Left kidney (tissue), 2 donors: ENCODE measurements around the gene MAST2. TPM values are rescaled to one million over a fixed set of nuclear protein-coding genes. Genes with fewer than 3 reads are reported as not detected.

ENCODE experiments used
- DNase-seq: peaks from one replicate; pipeline ENCODE4 v3.0.0-alpha.2; 2013
- polyA plus RNA-seq: library from polyadenylated mRNA; unstranded; fragments of 120-200 nt; gene quantifications from one replicate; pipeline ENCODE4 v1.2.1, GENCODE V29; 2013; ENCODE audit not compliant: insufficient read length

Gene MAST2
- polyA plus RNA-seq, 1 donor, result 41.3 TPM

- no peak for DNase-seq
These were observed 175.8 kb downstream of the MAST2 start for GRCh38 chr1:45979074-45979777.

DNA sequence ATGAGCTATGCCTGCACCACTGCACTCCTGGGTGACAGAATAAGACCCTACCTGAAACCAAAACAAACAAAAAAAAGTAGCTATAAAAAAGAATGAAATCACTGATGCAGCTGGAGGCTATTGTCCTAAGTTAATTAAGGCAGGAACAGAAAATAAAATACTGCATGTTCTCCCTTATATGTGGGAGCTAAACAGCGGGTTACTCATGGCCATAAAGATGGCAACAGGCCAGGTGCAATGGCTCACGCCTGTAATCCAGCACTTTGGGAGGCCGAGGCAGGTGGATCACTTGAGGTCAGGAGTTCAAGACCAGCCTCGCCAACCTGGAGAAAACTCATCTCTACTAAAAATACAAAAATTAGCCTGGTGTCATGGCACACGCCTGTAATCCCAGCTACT is 176.4 kb downstream of the MAST2 start:
- DNase-seq, result no peak

GRCh38 chr1:45982359-45982758 is 178.9 kb downstream of the MAST2 start:
- DNase-seq, result no peak

DNA sequence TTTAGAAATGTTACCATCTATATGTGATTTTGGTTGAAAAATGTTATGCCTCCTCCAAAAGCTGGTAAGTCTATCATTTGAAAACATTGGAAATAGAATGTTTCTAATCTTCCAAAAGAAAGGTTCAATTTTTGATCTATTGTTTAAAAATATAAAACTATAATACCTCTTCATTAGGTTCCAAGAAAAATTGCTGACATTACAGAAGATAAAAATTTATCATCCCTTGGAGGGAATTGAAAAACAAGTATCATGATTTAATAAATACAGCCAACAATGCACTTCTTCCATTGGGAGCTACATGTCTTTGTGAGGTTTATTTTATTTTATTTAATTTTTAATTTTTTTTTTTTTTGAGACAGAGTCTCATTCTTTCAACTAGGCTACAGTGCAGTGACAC is 180.6 kb downstream of the MAST2 start:
- DNase-seq, result no peak

GRCh38 chr1:45987204-45987603 is 183.8 kb downstream of the MAST2 start:
- DNase-seq, result no peak

DNA sequence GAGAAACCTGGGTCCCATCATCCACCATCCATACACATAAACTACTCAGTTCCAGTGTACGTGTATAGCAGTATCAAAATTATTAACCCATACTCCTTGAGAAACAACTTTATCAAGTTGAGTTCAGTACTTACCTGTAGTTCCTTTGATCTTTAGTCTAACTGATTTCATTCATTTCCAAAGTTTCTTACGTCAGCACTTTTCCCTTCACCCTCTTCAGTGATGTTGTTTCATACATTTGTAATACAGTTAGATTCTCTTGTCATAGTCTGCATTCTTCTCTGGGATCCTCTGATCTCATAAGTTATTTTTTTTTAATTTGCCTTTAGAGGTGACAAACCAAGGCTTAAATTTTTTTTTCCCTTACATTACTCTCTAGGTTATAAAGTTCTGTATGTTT is 185.8 kb downstream of the MAST2 start:
- no peak for DNase-seq

DNA sequence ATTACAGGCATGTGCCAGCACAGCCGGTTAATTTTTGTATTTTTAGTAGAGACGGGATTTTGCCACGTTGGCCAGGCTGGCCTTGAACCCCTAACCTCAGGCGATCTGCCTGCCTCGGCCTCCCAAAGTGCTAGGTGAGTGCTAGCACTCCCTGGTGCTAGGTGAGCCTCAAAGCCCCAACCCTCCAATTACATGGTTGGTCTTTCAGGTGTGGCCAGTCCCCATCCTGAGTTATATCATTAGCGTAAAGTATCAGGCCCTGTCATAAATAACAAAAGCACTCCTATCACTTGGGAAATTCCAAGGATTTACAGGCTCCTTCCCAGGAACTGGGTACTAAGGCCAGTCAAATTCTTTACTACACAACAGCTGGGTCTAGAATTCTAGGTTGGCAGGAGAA is 191.0 kb downstream of the MAST2 start:
- no peak for DNase-seq

- DNase-seq, result no peak
These were observed 191.9 kb downstream of the MAST2 start for GRCh38 chr1:45995298-45995697.

DNA sequence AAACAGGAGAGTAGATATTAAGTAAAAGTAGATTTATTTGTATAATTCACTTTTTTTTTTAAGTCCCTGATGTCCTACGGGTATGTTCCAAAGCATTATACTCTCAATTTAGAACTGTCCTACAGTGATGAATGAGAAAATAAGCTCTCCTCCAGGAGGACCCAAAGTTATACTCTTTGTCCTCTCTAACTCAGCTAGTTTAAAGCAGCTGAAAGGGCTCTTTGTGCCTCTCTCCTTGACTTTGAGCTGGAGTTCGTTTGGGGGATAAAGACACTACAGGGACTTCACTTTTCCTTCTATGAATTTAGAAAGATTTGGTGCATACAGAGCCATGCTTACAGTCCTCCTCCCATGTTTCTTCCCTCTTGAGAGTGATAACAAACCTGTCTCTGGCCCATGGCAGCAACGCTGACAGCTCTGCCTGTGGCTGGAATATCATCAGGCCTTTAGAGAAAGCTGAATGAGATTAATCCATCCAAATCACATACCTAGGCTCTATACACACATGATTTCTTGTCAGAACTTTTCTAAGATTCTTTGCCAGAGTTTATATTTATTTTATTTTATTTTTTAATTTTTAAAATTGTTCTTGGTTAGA is 194.7 kb downstream of the MAST2 start:
- no peak for DNase-seq

- DNase-seq, result no peak
These were observed 196.1 kb downstream of the MAST2 start for GRCh38 chr1:45999507-45999906.

- no peak for DNase-seq
These were observed 197.8 kb downstream of the MAST2 start for GRCh38 chr1:46001081-46001785.

GRCh38 chr1:46002551-46003150 is 199.2 kb downstream of the MAST2 start:
- DNase-seq, result no peak

DNA sequence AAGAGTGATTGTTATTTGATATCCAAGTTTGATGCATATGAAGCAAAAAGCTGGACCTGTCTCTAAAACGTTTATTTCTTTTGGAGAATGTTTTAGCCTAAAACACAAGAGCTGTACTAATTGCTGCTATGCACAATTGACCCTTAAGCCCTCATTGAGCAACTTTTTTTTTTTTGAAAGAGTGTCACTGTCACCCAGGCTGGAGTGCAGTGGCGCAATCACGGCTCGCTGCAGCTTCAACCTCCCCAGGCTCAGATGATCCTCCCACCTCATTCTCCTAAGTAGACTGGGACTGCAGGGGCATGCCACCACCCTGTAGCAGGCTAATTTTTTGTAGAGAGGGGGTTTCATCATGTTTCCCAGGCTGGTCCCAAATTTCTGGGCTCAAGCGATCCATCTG is 199.9 kb downstream of the MAST2 start:
- DNase-seq, result no peak

GRCh38 chr1:46004492-46004891 is 201.1 kb downstream of the MAST2 start:
- DNase-seq, result no peak

DNA sequence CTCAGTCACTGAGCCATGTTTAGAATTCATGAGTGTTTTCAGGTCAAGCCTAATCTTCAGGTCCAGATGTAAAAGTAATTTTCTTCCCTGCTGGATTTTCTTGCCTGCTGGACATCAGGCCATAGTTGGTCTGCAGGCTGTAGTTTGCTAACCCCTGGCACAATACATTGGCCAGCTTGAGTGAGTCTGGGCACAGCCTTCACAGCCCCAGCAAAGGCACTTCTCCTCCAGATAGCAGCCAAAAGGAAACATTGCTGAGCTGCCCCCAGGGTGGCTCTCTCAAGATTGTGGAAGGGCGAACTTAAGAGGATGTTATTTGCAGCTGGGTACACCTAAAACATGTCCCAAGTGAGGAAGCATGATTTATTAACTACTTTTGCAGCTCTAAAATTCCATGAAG is 202.2 kb downstream of the MAST2 start:
- no peak for DNase-seq

DNA sequence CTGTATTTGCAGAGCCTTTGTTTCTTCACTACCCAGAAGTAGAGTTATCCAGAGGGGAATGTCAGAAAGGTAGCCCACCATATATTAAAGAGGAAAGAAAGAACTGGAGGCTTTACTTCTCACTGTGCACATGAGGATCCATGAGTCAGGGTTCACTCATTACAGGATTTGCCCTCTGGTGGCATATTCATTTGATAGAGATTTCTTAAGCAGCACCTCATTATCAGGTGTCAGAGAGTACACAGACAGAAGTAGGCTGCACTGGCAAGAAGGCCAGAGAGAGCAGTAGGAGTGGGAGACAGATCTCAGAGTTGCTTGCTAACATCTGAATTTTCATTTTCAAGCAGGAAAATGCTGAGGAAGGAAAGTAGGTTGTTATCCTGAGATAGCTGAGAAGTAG is 205.2 kb downstream of the MAST2 start:
- no peak for DNase-seq

- no peak for DNase-seq
These were observed 207.2 kb downstream of the MAST2 start for GRCh38 chr1:46010611-46011010.

- DNase-seq, result no peak
These were observed 207.8 kb downstream of the MAST2 start for GRCh38 chr1:46011121-46011695.

- no peak for DNase-seq
These were observed 208.8 kb downstream of the MAST2 start for GRCh38 chr1:46012236-46012635.

GRCh38 chr1:46013581-46013980 is 210.2 kb downstream of the MAST2 start:
- DNase-seq, result no peak

DNA sequence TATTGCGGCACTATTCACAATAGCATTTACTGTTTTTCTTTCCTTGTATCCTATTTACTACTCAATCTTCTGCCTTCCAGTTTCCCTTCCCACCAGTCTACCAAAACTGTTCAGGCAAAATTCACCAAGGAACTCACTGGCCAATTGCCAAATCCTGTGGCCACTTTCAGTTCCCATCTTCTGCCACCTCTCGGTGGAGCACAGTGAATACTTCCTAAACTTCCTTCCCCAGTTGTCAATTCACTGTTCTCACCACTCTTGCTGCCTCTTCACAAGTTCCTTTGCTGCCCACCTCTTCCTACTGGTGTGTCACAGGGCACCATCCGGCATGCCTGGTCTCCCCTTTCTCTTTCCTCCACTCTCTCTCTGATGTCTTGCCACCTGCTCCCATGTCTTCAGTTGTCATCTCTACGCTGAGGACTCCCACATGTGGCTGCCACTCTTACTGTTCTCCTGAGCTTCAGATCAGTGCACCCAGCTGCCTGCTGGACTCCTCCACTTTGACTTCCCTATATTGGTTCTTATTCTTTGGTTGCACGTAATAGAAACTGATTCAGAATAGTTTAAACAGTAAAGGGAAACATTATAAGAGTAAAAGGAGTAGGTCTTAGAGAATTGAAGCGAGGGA is 214.6 kb downstream of the MAST2 start:
- DNase-seq, result no peak

- DNase-seq, result no peak
These were observed 215.9 kb downstream of the MAST2 start for GRCh38 chr1:46019348-46019747.
